GM12891 (cell line): ENCODE results near the gene CBLL2.

Experiments
- PAX5 ChIP-seq: IDR thresholded peaks from 2 replicates; pipeline ENCODE4 v1.6.1; 2011; ENCODE audit warnings: low read length, moderate library complexity, mild to moderate bottlenecking; ENCODE audit not compliant: insufficient read depth, severe bottlenecking
- POLR2A ChIP-seq: IDR thresholded peaks from 2 replicates; pipeline ENCODE4 v1.6.1; 2011; ENCODE audit warnings: low read depth, low read length, control low read depth
- POLR2AphosphoS5 ChIP-seq: IDR thresholded peaks from 2 replicates; pipeline ENCODE4 v1.6.1; 2011; ENCODE audit warnings: low read depth, low read length, control low read depth
- POU2F2 ChIP-seq: IDR thresholded peaks from 2 replicates; pipeline ENCODE4 v1.6.1; 2011; ENCODE audit warnings: low read depth, mild to moderate bottlenecking, control low read depth, low read length, moderate library complexity
- SPI1 ChIP-seq: IDR thresholded peaks from 2 replicates; pipeline ENCODE4 v1.6.1; 2011; ENCODE audit warnings: low read depth, low read length, control low read depth
- TAF1 ChIP-seq: IDR thresholded peaks from 2 replicates; pipeline ENCODE4 v1.6.1; 2011; ENCODE audit warnings: low read depth, low read length, control low read depth

DNA sequence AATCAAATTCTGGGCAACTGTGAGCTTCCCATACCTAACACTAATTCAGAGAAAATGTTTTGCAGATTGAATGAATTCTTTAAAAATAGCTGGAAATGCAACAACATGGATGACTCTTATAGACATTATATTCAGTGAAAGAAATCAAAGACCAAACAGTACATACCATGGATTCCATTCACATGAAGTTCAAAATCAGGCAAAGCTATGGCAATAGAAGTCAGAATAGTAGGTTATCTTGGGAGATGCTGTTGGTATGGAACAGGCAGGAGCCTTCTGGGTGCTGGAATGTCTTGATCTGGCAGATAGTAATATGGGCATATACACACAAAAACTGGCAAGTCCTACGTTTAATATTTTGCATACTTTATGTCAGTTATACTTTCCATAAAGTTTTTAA, 25.5 kb upstream of the CBLL2 start:
- TF ChIP-seq POLR2A (no peak), POLR2AphosphoS5 (no peak), TAF1 (no peak), SPI1 (no peak), POU2F2 (no peak), PAX5 (no peak)
